ENCODE data around the gene MAB21L1. TPM values are rescaled to one million over a fixed set of nuclear protein-coding genes. Genes with fewer than 3 reads are reported as not detected.

MAB21L1 gene
- total and polyA plus RNA-seq, 2 experiments from 2014 or later = 0.78 TPM; not detected in 1

GRCh38 chr13:35502456-35502855, 26.0 kb upstream of the MAB21L1 start (continued):
- TF ChIP-seq, protein P1, sequence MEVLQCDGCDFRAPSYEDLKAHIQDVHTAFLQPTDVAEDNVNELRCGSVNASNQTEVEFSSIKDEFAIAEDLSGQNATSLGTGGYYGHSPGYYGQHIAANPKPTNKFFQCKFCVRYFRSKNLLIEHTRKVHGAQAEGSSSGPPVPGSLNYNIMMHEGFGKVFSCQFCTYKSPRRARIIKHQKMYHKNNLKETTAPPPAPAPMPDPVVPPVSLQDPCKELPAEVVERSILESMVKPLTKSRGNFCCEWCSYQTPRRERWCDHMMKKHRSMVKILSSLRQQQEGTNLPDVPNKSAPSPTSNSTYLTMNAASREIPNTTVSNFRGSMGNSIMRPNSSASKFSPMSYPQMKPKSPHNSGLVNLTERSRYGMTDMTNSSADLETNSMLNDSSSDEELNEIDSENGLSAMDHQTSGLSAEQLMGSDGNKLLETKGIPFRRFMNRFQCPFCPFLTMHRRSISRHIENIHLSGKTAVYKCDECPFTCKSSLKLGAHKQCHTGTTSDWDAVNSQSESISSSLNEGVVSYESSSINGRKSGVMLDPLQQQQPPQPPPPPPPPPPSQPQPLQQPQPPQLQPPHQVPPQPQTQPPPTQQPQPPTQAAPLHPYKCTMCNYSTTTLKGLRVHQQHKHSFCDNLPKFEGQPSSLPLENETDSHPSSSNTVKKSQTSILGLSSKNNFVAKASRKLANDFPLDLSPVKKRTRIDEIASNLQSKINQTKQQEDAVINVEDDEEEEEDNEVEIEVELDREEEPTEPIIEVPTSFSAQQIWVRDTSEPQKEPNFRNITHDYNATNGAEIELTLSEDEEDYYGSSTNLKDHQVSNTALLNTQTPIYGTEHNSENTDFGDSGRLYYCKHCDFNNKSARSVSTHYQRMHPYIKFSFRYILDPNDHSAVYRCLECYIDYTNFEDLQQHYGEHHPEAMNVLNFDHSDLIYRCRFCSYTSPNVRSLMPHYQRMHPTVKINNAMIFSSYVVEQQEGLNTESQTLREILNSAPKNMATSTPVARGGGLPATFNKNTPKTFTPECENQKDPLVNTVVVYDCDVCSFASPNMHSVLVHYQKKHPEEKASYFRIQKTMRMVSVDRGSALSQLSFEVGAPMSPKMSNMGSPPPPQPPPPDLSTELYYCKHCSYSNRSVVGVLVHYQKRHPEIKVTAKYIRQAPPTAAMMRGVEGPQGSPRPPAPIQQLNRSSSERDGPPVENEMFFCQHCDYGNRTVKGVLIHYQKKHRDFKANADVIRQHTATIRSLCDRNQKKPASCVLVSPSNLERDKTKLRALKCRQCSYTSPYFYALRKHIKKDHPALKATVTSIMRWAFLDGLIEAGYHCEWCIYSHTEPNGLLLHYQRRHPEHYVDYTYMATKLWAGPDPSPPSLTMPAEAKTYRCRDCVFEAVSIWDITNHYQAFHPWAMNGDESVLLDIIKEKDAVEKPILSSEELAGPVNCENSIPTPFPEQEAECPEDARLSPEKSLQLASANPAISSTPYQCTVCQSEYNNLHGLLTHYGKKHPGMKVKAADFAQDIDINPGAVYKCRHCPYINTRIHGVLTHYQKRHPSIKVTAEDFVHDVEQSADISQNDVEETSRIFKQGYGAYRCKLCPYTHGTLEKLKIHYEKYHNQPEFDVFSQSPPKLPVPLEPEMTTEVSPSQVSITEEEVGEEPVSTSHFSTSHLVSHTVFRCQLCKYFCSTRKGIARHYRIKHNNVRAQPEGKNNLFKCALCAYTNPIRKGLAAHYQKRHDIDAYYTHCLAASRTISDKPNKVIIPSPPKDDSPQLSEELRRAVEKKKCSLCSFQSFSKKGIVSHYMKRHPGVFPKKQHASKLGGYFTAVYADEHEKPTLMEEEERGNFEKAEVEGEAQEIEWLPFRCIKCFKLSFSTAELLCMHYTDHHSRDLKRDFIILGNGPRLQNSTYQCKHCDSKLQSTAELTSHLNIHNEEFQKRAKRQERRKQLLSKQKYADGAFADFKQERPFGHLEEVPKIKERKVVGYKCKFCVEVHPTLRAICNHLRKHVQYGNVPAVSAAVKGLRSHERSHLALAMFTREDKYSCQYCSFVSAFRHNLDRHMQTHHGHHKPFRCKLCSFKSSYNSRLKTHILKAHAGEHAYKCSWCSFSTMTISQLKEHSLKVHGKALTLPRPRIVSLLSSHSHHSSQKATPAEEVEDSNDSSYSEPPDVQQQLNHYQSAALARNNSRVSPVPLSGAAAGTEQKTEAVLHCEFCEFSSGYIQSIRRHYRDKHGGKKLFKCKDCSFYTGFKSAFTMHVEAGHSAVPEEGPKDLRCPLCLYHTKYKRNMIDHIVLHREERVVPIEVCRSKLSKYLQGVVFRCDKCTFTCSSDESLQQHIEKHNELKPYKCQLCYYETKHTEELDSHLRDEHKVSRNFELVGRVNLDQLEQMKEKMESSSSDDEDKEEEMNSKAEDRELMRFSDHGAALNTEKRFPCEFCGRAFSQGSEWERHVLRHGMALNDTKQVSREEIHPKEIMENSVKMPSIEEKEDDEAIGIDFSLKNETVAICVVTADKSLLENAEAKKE (CRISPR knock-in tag; IDR thresholded peaks at IDR 0.05) = no peak
- TF ChIP-seq ZNF331 (CRISPR knock-in tag; IDR thresholded peaks at IDR 0.05; ENCODE audit: low read depth) = no peak

- Histone ChIP-seq H3K4me2 (no peak overlapping the region), H3K79me2 (replicated peaks; ENCODE audit: insufficient read depth) (no peaks in the 10 kb centered on the region)
- TF ChIP-seq REST (IDR thresholded peaks at IDR 0.05; ENCODE audit: unreplicated experiment) (no peak), EZH2phosphoT487 (IDR thresholded peaks at IDR 0.05; ENCODE audit: unreplicated experiment) (no peak), NANOG (IDR thresholded peaks at IDR 0.05; ENCODE audit: borderline replicate concordance) (no peak)
- TF ChIP-seq, protein P1 (CRISPR knock-in tag; IDR thresholded peaks at IDR 0.05) = no peak
Observed at GRCh38 chr13:35501661-35502235, 25.3 kb upstream of the MAB21L1 start.

More at GRCh38 chr13:35501661-35502235, 25.3 kb upstream of the MAB21L1 start:
- Histone ChIP-seq H3F3A (replicated peaks; ENCODE audit: low read depth) (no peaks in the 10 kb centered on the region), H3K27ac (ENCODE audit: low read depth) (no peak overlapping the region; the same call in 1 of the 2 replicates), H3K27me3 (ENCODE audit: insufficient read depth) (no peaks in the 10 kb centered on the region), H3K9me2 (ENCODE audit: insufficient read depth) (no peaks in the 10 kb centered on the region), H3K4me1 (ENCODE audit: insufficient read depth) (no peaks in the 10 kb centered on the region; the same call in 1 of the 2 replicates), H3K36me3 (ENCODE audit: insufficient read depth) (no peaks in the 10 kb centered on the region), H2AFZ (no peak overlapping the region), H4K20me1 (replicated peaks; ENCODE audit: insufficient read depth) (no peaks in the 10 kb centered on the region), H3K4me3 (no peak overlapping the region)
- ATAC-seq (no peak), DNase-seq (ENCODE audit: low spot score) (no peak)
- H3K4me3 Mint-ChIP-seq = no peak overlapping the region
- no peaks in the 10 kb centered on the region for H3K9me3 Mint-ChIP-seq
- H3K36me3 Mint-ChIP-seq (ENCODE audit: low read depth) = no peaks in the 10 kb centered on the region
- peaks cover 1% of the 10 kb centered on the region for H3K27me3 Mint-ChIP-seq (ENCODE audit: insufficient read depth, low read depth, poor library complexity)
- H3K4me1 Mint-ChIP-seq = peaks cover 16% of the 10 kb centered on the region; the same call in 2 of the 3 replicates
- H3K27ac Mint-ChIP-seq = no peak overlapping the region

Data from GM23338 (cell line).